ENCODE measurements around the gene ZBP1.

ZBP1 gene

GRCh38 chr20:57563522-57563921 is 56.7 kb downstream of the ZBP1 start:
- no peaks in the 10 kb centered on the region for H3F3A ChIP-seq (ENCODE audit: control insufficient read depth, insufficient read depth)
- no peaks in the 10 kb centered on the region for H3K4me1 ChIP-seq (ENCODE audit: control insufficient read depth, low read length)
- H3K36me3 ChIP-seq (ENCODE audit: control insufficient read depth, low read length) = no peaks in the 10 kb centered on the region
- H3K27ac ChIP-seq (ENCODE audit: low read depth, low read length) = no peak overlapping the region
- H3K4me2 ChIP-seq (ENCODE audit: low read length) = no peak overlapping the region
- H4K20me1 ChIP-seq (ENCODE audit: control insufficient read depth, insufficient read depth, low read depth, low read length) = no peaks in the 10 kb centered on the region
- H3K9me3 ChIP-seq (ENCODE audit: control insufficient read depth, insufficient read depth, low read length) = no peaks in the 10 kb centered on the region
- TF ChIP-seq EZH2phosphoT487 (IDR thresholded peaks at IDR 0.05; ENCODE audit: borderline replicate concordance, low read length) (no peak), CTCF (IDR thresholded peaks at IDR 0.05; ENCODE audit: low read depth, low read length, poor library complexity, severe bottlenecking) (no peak)
- H3K9me2 ChIP-seq (replicated peaks; ENCODE audit: control insufficient read depth, low read length) = no peaks in the 10 kb centered on the region
- H3K79me2 ChIP-seq (ENCODE audit: control insufficient read depth, low read length) = no peaks in the 10 kb centered on the region
- H3K4me3 ChIP-seq (ENCODE audit: low read length) = no peak overlapping the region
- H3K27me3 ChIP-seq (ENCODE audit: control insufficient read depth, low read length) = peaks cover 21% of the 10 kb centered on the region

GRCh38 chr20:57562541-57563465 is 57.4 kb downstream of the ZBP1 start:
- Histone ChIP-seq H3K27me3 (ENCODE audit: control insufficient read depth, low read length) (peaks cover 26% of the 10 kb centered on the region), H3K4me3 (ENCODE audit: low read length) (no peak overlapping the region), H3K9me2 (replicated peaks; ENCODE audit: control insufficient read depth, low read length) (no peaks in the 10 kb centered on the region), H3K9me3 (ENCODE audit: control insufficient read depth, insufficient read depth, low read length) (no peaks in the 10 kb centered on the region), H3K4me1 (ENCODE audit: control insufficient read depth, low read length) (no peaks in the 10 kb centered on the region), H3K36me3 (ENCODE audit: control insufficient read depth, low read length) (no peaks in the 10 kb centered on the region), H4K20me1 (ENCODE audit: control insufficient read depth, insufficient read depth, low read depth, low read length) (no peaks in the 10 kb centered on the region), H3K79me2 (ENCODE audit: control insufficient read depth, low read length) (no peaks in the 10 kb centered on the region), H3K4me2 (ENCODE audit: low read length) (no peak overlapping the region), H3K27ac (ENCODE audit: low read depth, low read length) (no peak overlapping the region), H3F3A (ENCODE audit: control insufficient read depth, insufficient read depth) (no peaks in the 10 kb centered on the region)
- no peak for TF ChIP-seq CTCF (IDR thresholded peaks at IDR 0.05; ENCODE audit: low read depth, low read length, poor library complexity, severe bottlenecking)
- TF ChIP-seq EZH2phosphoT487 (IDR thresholded peaks at IDR 0.05; ENCODE audit: borderline replicate concordance, low read length) = no peak

DNA sequence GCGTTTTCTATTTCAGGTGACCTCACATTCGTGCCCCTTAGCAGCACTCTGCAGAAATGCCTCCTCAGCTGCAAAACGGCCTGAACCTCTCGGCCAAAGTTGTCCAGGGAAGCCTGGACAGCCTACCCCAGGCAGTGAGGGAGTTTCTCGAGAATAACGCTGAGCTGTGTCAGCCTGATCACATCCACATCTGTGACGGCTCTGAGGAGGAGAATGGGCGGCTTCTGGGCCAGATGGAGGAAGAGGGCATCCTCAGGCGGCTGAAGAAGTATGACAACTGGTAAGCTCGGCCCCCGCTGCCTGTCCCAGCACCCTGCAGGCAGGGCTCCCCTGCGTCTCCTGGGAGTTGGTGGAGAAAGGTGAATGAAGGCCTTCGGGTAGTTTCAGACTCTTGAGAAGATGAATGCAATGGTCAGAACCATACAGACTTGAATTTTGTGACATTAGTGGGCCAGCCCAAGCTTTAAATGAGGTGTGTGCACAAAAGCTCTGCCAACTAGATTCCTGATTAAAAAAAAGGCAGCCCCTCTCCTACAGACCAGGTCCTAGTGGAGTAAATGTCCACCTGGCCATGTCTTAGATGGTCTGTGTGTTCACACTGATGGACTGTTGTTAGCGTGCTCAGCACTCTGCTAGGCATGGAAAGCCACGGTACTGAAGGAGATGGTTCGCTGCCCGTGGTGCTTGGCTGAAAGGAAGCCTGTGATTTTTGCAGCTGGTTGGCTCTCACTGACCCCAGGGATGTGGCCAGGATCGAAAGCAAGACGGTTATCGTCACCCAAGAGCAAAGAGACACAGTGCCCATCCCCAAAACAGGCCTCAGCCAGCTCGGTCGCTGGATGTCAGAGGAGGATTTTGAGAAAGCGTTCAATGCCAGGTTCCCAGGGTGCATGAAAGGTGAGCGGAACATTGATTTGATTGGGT is 58.6 kb downstream of the ZBP1 start:
- no peaks in the 10 kb centered on the region for H3K9me3 ChIP-seq (ENCODE audit: control insufficient read depth, insufficient read depth, low read length)
- no peak overlapping the region for H3K4me3 ChIP-seq (ENCODE audit: low read length)
- H3K9me2 ChIP-seq (replicated peaks; ENCODE audit: control insufficient read depth, low read length) = no peaks in the 10 kb centered on the region
- no peaks in the 10 kb centered on the region for H3F3A ChIP-seq (ENCODE audit: control insufficient read depth, insufficient read depth)
- TF ChIP-seq EZH2phosphoT487 (IDR thresholded peaks at IDR 0.05; ENCODE audit: borderline replicate concordance, low read length) (no peak), CTCF (IDR thresholded peaks at IDR 0.05; ENCODE audit: low read depth, low read length, poor library complexity, severe bottlenecking) (no peak)
- H4K20me1 ChIP-seq (ENCODE audit: control insufficient read depth, insufficient read depth, low read depth, low read length) = peaks cover 3% of the 10 kb centered on the region; the same call in 1 of the 2 replicates
- H3K79me2 ChIP-seq (ENCODE audit: control insufficient read depth, low read length) = no peaks in the 10 kb centered on the region
- H3K27ac ChIP-seq (ENCODE audit: low read depth, low read length) = no peak overlapping the region
- peaks cover 37% of the 10 kb centered on the region for H3K27me3 ChIP-seq (ENCODE audit: control insufficient read depth, low read length)
- H3K4me2 ChIP-seq (ENCODE audit: low read length) = no peak overlapping the region
- no peaks in the 10 kb centered on the region for H3K36me3 ChIP-seq (ENCODE audit: control insufficient read depth, low read length)
- H3K4me1 ChIP-seq (ENCODE audit: control insufficient read depth, low read length) = no peaks in the 10 kb centered on the region
